Body of pancreas (tissue), 4 donors: ENCODE results near the gene SAMD3. TPM values are rescaled to one million over a fixed set of nuclear protein-coding genes. Genes with fewer than 3 reads are reported as not detected.
"Not testable (repeated sequence)": the region's sequence is repeated elsewhere in the genome, so short reads cannot be mapped to it uniquely, and the experiment has no call there.

Source experiments
- ATAC-seq: fragments of 150-250 bp; one replicate; pipeline ENCODE4 v1.9.1; 2016
- DNase-seq, 4 donors: peaks; one replicate each; pipeline ENCODE4 v3.0.0-alpha.2; 2019
- H3K27ac ChIP-seq, 4 donors: fragments of 200-600 bp; sonication (generic); 1 replicate in 3 of 4; 2 replicates in 1 of 4; pipeline versions ENCODE4 v1.5.1 to v1.6.1; 2016 to 2019; ENCODE audit warnings: mild to moderate bottlenecking in 1 of 4, mixed read lengths in 1 of 4, moderate library complexity in 1 of 4
- H3K27me3 ChIP-seq, 2 donors: fragments of 200-600 bp; sonication (generic); one replicate each; pipeline ENCODE4 v1.6.0; 2016; ENCODE audit warnings: mild to moderate bottlenecking in 1 of 2
- H3K36me3 ChIP-seq, 2 donors: fragments of 200-600 bp; sonication (generic); replicated peaks in 1 of 2; 2 replicates each; pipeline ENCODE4 v1.5.1; 2016; ENCODE audit warnings: low read depth in 2 of 2; ENCODE audit not compliant: insufficient read depth in 1 of 2
- H3K4me1 ChIP-seq: fragments of 200-600 bp; sonication (generic); one replicate; pipeline ENCODE4 v1.6.0; 2016
- H3K4me3 ChIP-seq, 2 donors: fragments of 200-600 bp; sonication (generic); 1 replicate in 1 of 2; 2 replicates in 1 of 2; pipeline ENCODE4 v1.5.1; 2016 to 2019
- H3K9me3 ChIP-seq, 3 donors: fragments of 200-600 bp; sonication (generic); 1 replicate in 2 of 3; 2 replicates in 1 of 3; pipeline ENCODE4 v1.5.1; 2016
- CTCF ChIP-seq, 7 experiments: fragments of 450-650 bp in 4 of 7; fragments of 200-600 bp in 3 of 7; sonication (generic) in 3 of 7; IDR thresholded peaks; one replicate each; pipeline ENCODE4 v1.5.1; 2016 to 2019; ENCODE audit warnings: antibody characterized with exemption in 7 of 7
- POLR2A ChIP-seq, 3 donors: fragments of 450-650 bp; IDR thresholded peaks; one replicate each; pipeline ENCODE4 v1.6.1; 2016; ENCODE audit warnings: antibody characterized with exemption in 3 of 3, mild to moderate bottlenecking in 2 of 3
- WGBS, 2 donors: methylation state at CpG; one replicate each; pipeline ENCODE4 v1.1.5; 2017; 5-methylcytosine and 5-hydroxymethylcytosine counted together
- intact Hi-C: fragments of 100-400 bp; cut with DNase I; formaldehyde crosslinking; loops from one replicate; pipeline ENCODE4 v1.15.1; 2023
- total RNA-seq, 2 donors: library from RNA; depleted of rRNA; stranded (reverse); fragments of >200 nt; gene quantifications; one replicate each; pipeline ENCODE4 v1.1.0, GENCODE V29; 2016

Gene SAMD3
- total RNA-seq, 2 donors from 2014 or later = 0.52 to 20.4 TPM

- intact Hi-C loops = no loop called here
- 42 to 58% methylated on average over 6 of the region's 6 CpGs for WGBS, 2 donors
- DNase-seq (no peak), ATAC-seq (no peak)
- no peak overlapping the region for H3K27ac ChIP-seq
- no peaks in the 10 kb centered on the region for H3K9me3 ChIP-seq
- no peaks in the 10 kb centered on the region for H3K27me3 ChIP-seq
- no peaks in the 10 kb centered on the region for H3K4me1 ChIP-seq
- H3K36me3 ChIP-seq = no peaks in the 10 kb centered on the region
- H3K4me3 ChIP-seq = no peak overlapping the region
- TF ChIP-seq POLR2A (IDR thresholded peaks at IDR 0.05) = no peak
- no peak for TF ChIP-seq CTCF (IDR thresholded peaks at IDR 0.05)
Measured at GRCh38 chr6:130202782-130203181, 20.0 kb downstream of the SAMD3 start.

- intact Hi-C loops = no loop called here
- H3K4me3 ChIP-seq = no peak overlapping the region
- H3K4me1 ChIP-seq = no peaks in the 10 kb centered on the region
- ATAC-seq (no peak), DNase-seq (no peak)
- H3K9me3 ChIP-seq = no peaks in the 10 kb centered on the region
- H3K36me3 ChIP-seq = no peaks in the 10 kb centered on the region
- H3K27ac ChIP-seq = no peak overlapping the region
- TF ChIP-seq POLR2A (IDR thresholded peaks at IDR 0.05) (no peak), CTCF (IDR thresholded peaks at IDR 0.05) (no peak)
- no peaks in the 10 kb centered on the region for H3K27me3 ChIP-seq
- 42 to 49% methylated on average over 7 of the region's 7 CpGs for WGBS, 2 donors
Measured at GRCh38 chr6:130200020-130200419, 22.7 kb downstream of the SAMD3 start.

GRCh38 chr6:130198483-130199035 is 24.2 kb downstream of the SAMD3 start:
- no peak overlapping the region for H3K4me3 ChIP-seq
- intact Hi-C loops = no loop called here
- ATAC-seq (no peak), DNase-seq (no peak)
- H3K27ac ChIP-seq = no peak overlapping the region
- no peaks in the 10 kb centered on the region for H3K27me3 ChIP-seq
- TF ChIP-seq CTCF (IDR thresholded peaks at IDR 0.05) (no peak), POLR2A (IDR thresholded peaks at IDR 0.05) (no peak)
- H3K4me1 ChIP-seq = no peaks in the 10 kb centered on the region
- H3K9me3 ChIP-seq = no peaks in the 10 kb centered on the region
- 55 to 56% methylated on average over 2 of the region's 2 CpGs for WGBS, 2 donors
- H3K36me3 ChIP-seq = no peaks in the 10 kb centered on the region

GRCh38 chr6:130197816-130198482 is 24.8 kb downstream of the SAMD3 start:
- H3K36me3 ChIP-seq, H3K27me3 ChIP-seq, H3K4me3 ChIP-seq, DNase-seq, H3K9me3 ChIP-seq, H3K4me1 ChIP-seq, ATAC-seq, H3K27ac ChIP-seq, intact Hi-C loops: not testable (repeated sequence)
- 72 to 85% methylated on average over 9 of the region's 9 CpGs for WGBS, 2 donors

- H3K36me3 ChIP-seq, H3K27me3 ChIP-seq, ATAC-seq, H3K4me3 ChIP-seq, intact Hi-C loops, H3K9me3 ChIP-seq, H3K27ac ChIP-seq, H3K4me1 ChIP-seq: not testable (repeated sequence)
- WGBS, 2 donors = 82 to 89% methylated on average over 4 of the region's 4 CpGs
- peak in 3 of 4 donors; percentile 12 to 38 (median 15) for DNase-seq
Measured at GRCh38 chr6:130194434-130194833, 28.3 kb downstream of the SAMD3 start.
